ENCODE results near the gene POU2AF1.

POU2AF1 gene

DNA sequence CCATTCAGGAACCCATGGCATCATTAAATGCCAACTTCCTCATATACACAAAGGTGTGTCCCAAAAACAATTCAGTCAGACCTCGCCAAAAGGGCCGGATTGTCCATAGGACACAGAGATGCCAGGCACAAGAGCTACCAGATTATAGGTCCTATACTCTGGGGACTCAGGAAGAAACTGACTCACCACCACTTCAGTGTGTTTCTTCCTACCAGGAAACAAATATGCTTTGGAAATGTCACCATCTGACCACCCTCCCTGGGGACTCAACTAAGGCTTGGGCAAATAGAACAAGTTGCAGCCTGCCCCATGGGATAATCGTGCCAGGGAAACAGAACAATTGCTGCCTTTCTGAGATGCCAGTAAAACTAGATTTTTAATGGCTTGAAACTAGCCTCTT is 69.0 kb downstream of the POU2AF1 start:
- DNase-seq = no peak

DNA sequence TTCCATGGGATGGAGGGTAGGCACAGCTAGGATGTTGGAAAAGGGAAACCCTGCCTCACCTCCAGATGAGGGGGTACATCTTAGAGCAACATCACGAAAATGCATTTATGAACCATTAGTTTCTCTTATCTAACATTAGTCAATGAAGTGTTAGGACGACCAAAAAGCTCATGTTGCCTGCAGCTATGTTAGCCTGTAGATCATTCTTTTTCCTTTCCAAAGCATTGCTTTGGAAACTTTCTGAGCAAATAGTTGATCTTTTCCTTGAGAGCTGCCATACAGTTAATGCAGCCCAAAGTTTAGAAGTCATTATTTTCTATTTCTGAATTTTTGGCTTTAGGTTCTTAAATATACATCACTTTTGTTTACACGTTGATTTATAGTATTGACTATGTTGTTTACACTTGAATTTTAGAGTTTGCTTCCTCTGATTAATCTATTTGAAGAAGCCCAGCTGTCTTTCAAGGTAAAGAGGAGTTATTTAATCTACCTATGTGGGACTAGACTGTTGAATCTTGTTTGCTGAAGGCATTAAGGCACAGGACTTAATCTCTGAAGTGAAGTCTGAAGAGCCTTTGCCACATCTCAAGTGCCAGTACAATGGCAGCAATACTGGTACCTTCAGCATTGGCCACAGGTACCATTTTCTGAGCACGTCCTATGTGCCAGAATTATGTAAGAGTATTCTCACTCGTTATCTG is 69.7 kb downstream of the POU2AF1 start:
- DNase-seq = no peak

DNA sequence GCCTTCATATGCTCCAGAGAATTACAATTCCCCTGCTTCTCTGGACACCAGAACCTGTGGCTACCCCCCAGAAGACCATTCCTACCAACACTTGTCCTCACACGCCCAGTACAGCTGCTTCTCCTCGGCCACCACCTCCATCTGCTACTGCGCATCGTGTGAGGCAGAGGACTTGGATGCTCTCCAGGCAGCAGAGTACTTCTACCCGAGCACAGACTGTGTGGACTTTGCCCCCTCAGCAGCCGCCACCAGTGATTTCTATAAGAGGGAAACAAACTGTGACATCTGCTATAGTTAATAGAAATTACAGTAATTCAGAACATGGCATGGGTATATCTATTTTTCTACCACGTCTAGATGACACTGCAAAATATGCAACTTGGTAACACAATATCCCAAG is 70.9 kb downstream of the POU2AF1 start:
- no peak for DNase-seq

DNA sequence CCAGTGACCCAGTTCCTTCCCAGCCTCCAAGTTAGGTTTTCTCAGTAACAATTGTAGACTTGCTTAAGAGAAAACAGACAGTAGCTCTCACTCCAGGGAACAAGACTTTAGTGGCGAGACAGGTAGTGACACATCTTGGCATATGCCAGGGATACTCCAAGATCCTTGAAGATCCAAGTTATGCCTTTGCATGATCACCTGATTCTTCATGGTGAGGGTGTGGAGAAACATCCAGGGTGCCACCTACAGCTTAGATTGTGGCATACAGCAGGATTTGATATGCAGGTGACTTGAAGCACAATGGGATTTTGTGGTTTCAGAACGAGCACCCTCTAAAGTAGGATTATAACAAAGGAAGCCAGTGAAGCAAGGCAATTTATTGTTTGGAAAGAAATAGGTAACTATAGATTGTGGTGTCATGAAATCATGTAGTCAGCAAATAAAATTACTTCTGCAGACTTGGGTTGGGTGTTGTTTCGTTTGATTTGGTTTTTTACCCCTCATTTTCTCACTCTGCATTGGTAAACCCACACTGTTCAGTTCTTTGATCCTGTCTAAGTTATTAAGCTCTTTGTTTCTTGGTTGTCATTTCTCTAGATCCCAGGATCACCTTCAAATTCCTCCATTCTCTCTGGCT is 71.5 kb downstream of the POU2AF1 start:
- no peak for DNase-seq

DNA sequence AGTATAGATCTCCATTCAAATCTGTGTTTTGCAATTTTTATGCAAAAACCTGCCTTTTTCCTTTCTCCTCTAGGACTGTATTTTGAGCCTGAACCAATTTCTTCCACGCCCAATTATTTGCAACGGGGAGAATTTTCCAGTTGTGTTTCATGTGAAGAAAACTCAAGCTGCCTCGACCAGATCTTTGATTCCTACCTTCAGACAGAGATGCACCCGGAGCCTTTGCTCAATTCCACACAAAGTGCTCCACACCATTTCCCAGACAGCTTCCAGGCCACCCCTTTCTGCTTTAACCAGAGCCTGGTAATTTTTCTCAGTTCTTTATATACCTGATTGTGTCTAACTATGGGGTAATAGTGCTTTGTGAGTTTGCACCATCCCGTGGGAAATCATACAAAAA is 72.8 kb downstream of the POU2AF1 start:
- no peak for DNase-seq

DNA sequence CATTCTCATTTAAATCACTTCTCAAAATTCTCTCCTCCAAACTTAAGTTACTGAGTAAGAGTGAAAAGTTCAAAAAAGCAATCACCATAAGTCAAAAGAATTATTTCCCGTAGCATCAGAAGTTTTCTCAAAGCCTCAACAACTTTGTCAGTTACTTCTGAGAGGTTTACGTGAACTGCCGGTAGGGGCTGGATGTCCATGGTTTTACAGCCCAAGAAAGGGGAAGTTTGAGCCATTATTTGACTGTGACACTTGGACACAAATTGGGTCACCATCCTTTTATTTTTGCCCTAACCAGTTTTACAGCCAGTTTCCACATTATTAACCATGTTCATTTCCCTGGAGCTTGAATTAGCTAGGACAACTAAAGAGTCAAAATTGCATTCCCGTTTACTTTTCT is 73.2 kb downstream of the POU2AF1 start:
- no peak for DNase-seq

DNA sequence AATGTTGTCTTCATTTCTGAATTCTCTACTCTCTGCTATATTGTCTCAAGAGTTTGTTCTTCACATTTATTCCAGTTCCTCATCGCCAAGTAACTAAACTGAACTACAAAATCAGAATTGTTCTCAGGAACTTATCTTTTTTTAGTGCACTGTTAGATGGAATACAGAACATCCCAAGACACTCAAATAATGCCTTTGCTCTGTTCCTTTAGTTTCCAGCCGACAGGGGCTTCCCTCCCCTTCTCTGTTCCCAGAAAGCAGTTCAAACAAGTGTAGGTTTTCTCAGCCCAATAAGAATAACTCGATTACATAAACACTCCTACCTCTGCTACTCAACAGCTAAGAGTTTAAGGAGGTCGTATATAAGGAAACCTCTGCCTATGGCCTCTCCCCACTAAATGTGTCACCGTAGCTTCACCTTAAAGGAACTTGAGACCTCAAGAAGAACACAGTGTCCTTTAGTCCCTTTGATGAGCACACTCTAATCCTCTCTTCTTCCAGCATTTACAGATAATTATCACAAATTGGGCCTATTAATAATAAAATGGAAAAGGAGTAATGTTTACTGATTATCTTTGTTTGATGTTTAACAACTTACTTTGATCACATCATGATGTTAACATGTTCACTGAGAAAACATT is 73.8 kb downstream of the POU2AF1 start:
- no peak for DNase-seq

DNA sequence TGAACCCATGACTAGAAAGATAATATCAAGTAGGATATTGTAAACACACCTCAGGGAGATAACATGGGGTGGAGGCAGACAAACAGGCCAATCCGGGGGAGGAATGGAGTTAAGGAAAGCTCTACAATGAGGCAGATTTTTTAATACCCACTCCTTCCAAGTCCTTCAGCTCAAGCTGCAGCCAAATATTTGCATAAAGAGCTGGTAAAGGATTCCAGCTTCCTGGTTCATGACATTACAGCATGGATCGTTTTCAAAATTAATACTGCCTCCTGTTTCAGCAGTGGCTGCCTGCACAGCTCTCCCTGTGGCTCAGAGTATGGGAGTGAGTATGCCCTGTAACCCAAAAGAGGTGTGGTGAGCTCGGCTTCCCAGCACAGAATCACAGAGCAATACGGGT is 75.6 kb downstream of the POU2AF1 start:
- DNase-seq = no peak

DNA sequence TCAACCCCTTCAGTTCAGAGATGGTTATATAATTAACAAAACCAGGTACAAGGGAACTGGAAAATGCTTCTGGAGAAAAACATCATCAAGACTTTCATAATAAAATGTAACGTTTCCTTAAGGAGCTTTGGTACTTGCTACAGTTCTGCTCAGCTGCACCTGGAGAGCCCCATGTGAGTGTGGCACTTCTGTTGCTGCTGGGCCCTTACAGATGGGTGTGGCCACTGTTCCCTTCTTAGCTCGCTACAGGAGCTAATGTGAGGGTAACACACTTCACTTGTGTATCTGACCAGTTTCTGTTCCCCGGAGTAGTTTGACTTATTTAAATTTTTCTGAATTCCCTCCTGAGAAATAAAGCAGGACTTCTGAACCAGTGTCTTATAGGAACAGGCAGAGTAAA is 76.8 kb downstream of the POU2AF1 start:
- DNase-seq = no peak

Measured in activated CD4-positive, alpha-beta T cell treated with anti-CD3 and anti-CD28 coated beads, Interleukin-2, amount 50 U/mL, for 4 hours (primary cell).